ENCODE data around the gene SLC7A1.

DNA sequence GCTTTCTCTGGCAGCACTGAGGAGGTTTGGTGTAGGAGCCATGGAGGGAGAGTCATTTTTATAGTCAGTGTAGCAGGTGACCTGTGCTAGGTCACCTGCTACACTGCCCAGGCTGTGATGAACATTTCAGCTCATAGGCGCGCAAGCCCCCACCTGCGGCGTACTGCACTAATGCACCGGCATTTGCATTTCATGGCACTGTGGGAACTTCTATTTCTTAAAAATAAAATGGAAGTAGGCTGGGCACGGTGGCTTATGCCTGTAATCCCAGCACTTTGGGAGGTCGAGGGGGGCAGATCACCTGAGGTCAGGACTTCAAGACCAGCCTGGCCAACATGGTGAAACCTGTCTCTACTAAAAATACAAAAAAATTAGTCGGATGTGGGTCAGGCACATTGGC, 101.0 kb downstream of the SLC7A1 start:
- TF ChIP-seq, protein P1, sequence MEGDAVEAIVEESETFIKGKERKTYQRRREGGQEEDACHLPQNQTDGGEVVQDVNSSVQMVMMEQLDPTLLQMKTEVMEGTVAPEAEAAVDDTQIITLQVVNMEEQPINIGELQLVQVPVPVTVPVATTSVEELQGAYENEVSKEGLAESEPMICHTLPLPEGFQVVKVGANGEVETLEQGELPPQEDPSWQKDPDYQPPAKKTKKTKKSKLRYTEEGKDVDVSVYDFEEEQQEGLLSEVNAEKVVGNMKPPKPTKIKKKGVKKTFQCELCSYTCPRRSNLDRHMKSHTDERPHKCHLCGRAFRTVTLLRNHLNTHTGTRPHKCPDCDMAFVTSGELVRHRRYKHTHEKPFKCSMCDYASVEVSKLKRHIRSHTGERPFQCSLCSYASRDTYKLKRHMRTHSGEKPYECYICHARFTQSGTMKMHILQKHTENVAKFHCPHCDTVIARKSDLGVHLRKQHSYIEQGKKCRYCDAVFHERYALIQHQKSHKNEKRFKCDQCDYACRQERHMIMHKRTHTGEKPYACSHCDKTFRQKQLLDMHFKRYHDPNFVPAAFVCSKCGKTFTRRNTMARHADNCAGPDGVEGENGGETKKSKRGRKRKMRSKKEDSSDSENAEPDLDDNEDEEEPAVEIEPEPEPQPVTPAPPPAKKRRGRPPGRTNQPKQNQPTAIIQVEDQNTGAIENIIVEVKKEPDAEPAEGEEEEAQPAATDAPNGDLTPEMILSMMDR (IDR thresholded peaks at IDR 0.05 in 4 of 5, conservative IDR thresholded peaks at IDR 0.05 in 1 of 5), result no peak
- no peak for TF ChIP-seq POLR2A (IDR thresholded peaks at IDR 0.05)
